ENCODE data around the gene TFDP2.
"Not testable (repeated sequence)": the region's sequence is repeated elsewhere in the genome, so short reads cannot be mapped to it uniquely, and the experiment has no call there.

TFDP2 gene

GRCh38 chr3:142124243-142124642 is 25.1 kb downstream of the TFDP2 start:
- DNase-seq = no peak

GRCh38 chr3:142120707-142121106 is 28.6 kb downstream of the TFDP2 start:
- no peak for DNase-seq

DNA sequence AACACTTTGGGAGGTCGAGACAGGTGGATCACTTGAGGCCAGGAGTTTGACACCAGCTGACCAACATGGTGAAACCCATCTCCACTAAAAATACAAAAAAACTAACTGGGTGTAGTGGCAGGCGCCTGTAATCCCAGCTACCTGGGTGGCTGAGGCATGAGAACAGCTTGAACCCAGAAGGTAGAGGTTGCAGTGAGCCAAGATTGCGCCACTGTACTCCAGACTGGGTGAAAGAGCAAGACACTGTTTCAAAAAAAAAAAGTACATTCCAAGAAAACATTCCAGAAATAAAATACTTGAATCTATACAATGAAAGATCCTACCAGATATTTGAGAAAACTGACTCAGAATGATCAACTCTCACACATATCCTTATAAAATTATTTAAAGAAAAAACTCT is 30.4 kb downstream of the TFDP2 start:
- no peak for DNase-seq

DNA sequence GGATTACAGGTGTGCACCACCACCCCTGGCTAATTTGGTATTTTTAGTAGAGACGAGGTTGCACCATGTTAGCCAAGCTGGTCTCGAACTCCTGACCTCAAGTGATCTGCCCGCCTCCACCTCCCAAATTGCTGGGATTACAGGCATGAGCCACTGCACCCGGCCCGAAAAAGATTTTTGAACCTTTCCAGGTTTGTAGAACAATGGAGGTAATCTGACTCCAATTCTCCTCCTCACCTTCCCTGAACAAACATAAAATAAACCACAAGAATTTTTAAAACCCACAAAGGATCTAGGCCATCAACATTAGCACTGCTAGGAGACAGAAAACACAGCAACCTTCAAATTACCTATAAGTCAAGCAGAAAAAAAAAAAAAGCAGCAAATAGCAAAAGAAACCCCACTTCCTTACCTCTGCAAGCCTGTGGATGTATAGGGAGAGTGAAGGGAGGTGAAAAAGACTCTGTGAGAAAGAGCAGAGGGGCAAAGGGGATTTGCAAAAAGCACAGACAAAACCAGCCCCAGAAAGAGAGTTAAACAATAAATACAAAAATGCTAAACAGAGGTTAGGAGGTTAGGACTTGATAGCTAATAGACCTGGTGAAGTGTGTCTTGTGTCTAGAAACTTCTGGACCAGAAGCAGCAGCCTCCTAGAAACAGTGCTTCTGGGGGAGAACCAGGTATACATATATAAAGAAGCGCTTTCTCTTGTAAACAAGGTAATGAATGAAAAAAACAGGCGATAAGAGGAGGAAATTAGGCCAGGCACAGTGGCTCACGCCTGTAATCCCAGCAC is 32.1 kb downstream of the TFDP2 start:
- no peak for DNase-seq

DNA sequence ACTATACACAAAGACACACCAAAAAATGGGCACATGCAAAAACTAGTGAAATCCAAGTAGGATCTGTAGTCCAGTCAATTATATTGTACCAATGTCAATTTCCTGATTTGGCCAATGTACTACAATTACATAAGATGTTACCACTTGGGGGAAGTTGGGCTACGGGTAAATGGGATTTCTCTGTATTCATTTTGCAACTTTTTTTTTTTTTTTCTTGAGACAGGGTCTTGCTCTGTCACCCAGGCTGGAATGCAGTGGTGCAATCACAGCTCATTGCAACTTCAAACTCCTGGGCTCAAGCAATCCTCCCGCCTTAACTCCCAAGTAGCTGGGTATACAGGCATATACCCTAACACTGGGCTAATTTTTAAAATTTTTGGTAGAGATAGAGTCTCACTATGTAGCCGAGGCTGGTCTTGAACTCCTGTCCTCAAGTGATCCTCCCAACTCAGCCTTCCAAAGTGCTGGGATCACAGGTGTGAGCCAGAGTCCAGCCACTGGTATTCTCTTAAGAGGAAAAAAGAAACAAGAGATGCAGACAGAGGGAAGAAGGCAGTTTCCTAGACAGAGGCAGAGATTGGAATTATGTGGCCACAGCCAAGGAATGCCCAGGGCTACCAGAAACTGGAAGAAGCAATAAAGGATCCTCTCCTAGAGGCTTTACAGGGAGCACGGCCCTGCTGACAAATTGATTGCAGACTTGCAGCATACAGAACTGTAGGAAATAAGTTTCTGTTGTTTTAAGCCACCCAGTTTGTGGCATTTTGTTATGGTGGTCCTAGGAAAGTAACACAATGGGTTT is 33.3 kb downstream of the TFDP2 start:
- no peak for DNase-seq

DNA sequence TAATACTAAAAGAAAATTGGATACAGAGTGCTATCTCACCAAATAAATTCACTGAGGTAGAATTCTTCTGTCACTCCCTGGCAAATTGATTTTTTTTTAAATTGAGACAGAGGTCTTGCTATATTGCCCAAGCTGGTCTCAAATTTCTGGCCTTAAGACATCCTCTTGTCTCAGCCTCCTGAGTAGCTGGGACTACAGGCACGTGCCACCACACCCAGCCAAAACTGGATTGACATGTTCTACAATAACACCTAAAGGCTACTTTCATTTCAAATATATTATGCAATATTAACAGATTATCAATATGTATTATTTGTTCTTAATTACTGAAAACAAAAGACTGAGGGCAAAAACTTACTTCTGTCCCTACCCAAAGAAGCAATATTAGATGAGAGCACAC is 36.7 kb downstream of the TFDP2 start:
- no peak for DNase-seq

DNA sequence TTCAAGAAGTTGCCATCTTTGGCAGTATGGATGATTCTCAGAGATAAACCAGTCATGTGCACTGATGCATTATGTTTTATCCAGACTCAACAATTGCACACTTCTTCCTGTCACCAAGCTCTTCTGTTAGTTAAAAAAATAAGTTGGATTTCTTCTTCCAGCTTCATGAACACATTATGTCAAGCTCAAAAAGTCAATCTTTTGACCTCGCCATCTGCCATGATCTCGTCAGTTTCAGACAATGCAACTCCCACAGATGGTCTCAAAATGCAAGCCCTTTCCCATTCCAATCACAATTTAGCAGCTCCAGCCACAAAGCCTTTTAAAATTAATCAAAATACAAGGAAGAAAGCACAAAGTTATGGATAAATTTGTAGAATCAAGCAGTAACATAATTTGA is 42.8 kb downstream of the TFDP2 start:
- DNase-seq = no peak

DNA sequence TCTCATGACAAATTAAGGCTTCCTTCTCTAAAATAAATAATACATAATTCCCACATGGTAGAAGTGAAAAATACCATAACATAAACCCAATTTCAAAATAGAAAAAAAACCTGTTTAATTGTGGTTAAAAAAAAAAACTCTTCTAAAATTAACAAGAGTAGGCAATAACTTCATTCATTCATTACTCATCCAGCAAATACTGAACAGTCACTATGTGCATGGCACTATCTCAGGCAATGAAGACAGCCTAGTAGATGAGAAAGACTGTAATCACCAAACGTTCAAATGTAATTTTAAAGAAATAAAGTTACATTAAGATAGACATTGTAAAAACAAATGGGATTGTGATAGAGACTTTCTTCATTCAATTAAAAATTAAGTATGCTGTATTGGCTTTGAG is 43.4 kb downstream of the TFDP2 start:
- DNase-seq = no peak

DNA sequence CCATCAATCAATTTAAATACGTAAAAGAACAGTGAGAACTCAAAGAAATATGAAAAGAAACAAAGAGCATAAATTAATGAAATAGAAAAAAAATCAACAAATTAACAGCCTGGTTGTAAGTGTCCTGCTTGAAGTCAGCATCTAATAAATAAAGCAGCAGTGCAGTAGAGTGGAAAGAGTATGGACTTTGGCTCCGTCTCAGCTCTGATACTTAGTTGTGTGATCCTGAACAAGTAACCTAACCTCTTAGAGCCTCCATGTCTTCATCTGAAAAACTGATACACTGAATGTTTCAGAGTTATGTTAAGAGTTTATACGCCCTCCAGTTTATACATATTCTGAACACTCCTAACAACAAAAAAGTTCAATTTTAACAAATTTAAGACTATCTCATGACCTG is 44.6 kb downstream of the TFDP2 start:
- no peak for DNase-seq

DNA sequence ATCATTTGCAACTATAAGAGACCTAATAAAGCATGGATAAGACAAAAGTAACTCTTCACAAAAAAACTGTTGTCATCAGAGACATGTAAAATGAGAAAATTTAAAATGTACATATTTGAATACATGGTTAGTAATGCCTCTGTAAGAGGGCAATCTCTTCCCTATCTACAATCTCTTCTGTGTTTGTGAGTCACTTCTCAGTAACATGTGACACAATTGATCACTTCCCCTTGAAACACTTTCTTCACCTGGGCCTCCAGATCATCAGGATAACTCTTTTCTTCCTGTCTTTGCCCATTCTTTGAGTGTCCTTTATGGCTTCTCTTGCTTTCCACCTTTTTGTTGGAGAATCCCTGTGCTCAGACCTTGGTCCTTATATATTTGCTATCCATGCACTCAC is 50.4 kb downstream of the TFDP2 start:
- no peak for DNase-seq

DNA sequence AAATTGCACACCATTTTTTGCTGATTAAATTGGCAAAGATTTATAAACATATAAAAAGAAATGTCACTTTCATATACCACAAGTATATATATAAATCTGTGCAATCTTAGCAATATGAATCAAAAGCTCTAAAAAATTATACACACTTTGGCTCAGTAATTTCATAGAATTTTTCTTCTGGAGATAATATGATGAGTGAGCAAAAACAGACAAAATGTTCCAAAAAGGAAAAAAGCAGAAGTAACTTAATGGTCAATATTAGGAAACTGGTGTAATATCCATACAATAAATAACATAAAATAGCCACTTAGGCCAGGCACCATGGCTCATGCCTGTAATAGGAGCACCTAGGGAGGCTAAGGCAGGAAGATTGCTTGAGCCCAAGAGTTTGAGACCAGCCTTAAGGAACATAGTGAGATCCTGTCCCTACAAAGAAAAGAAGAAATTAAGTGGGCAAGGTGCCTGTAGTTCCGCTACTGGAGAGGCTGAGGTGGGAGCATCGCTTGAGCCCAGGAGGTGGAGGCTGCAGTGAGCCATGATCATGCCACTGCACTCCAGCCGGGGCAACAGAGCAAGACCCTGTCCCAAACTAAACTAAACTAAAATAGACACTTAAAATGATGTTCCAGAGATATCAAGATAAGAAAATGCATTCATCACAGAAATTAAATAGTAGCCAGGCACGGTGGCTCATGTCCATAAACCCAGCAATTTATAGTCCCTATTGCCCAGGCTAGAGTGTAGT is 52.1 kb downstream of the TFDP2 start:
- no peak for DNase-seq

DNA sequence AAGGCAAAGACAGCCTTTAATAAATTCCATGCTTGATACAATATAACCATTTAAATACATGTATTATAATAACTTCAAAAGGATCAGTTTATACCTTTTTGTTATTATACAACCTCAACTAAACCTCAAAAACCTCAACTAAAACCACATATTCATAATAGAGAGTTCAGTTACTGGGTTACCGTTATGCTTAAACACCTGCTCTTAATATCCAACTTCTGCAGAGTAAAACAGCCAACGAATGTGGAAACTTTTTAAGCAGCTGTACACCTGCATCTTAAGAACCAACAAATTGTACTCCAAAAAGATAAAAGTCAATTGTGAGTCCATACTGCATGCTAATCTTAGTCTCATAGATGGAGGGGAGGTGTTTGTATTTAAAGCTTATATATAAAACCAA is 53.5 kb downstream of the TFDP2 start:
- DNase-seq = no peak

DNA sequence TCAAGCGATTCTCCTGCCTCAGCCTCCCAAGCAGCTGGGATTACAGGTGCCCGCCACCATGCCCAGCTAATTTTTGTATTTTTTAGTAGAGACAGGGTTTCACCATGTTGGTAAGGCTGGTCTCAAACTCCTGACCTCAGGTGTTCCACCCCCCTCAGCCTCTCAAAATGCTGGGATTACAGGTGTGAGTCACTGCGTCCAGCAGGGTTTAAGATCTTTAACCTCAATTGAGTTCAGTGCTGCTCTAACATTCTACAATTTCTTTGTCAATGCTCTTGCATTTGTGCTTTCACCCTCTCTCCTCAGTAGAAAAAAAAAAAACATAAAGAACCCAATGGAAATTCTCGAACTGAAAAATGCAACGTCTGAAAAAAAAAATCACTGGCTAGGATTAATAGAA is 60.4 kb downstream of the TFDP2 start:
- DNase-seq = not testable (repeated sequence)

DNA sequence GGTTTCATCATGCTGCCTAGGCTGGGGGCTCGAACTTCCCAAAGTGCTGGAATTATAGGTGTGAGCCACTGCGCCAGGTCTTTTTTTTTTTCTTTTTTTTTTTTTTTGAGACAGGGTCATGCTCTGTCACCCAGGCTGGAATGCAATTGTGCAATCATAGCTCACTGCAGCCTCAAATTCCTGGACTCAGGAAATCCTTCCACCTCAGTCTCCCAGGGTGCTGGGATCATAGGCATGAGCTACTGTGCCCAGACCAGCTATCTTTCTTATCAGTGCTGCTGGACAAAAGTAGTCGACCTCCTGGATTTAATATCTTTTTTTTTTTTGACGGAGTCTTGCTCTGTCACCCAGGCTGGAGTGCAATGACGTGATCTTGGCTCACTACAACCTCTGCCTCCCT is 60.8 kb downstream of the TFDP2 start:
- no peak for DNase-seq

DNA sequence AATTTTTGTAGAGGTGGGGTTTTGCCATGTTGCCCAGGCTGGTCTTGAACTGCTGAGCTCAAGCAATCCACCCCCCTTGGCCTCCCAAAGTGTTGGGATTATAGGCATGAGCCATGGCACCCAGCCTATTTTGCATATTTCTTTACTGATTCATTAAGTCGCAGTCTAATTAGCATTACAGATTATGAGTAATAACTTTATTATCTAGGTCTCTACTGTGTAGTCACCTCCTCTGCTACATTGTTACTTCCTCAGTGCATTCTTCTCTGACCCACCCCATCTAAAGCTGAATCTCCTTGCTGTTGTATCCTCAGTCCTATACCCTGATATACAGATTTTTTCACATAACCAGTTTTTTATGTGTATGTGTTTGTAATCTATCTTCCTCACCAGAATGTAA is 61.7 kb downstream of the TFDP2 start:
- no peak for DNase-seq

GRCh38 chr3:142086581-142087090 is 62.7 kb downstream of the TFDP2 start:
- no peak for DNase-seq

DNA sequence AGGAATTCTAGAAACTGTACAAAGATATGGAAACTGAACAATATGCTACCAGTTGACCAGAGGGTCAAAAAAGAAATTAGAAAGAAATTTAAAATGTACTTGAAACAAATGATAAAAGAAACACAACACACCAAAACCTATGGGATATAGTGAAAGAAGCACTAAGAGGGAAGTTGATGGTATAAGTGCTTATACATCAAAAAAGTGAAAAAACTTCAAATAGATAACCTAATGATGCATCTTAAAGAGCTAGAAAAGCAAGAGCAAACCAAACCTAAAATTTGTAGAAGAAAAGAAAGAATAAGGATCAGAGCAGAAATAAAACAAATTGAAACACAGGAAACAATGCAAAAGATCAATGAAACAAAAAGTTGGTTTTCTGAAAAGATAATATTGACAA is 68.2 kb downstream of the TFDP2 start:
- no peak for DNase-seq

- no peak for DNase-seq
Measured at GRCh38 chr3:142077859-142078500, 71.4 kb downstream of the TFDP2 start.

DNA sequence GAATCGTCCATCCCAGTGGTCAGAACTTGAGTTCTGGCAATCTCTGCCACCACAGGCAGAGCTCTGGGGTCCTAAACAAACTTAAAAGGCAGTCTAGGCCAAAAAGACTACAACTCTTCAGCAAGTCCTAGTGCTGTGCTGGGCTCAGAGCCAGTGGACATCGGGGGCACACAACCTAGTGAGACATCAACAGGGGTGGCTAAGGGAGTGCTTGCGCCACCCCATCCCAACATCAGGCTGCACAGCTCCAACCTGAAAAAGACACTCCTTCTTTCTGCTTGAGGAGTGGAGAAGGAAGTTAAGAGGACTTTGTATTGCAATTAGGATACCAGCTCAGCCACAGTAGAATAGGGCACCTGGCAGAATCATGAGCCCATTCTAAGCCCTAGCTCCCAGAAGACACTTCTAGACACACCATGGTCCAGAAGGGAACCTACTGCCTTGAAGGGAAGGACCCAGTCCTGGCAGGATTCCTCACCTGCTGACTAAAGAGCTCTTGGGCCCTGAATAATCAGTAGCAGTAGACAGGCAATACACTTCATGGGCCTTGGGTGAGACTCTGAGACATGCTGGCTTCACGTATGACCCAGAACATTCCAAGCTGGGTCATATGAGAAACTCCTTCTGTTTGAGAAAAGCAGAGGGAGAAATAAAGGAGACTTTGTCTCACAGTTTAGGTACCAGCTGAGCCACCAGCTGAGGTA is 72.0 kb downstream of the TFDP2 start:
- DNase-seq = no peak

DNA sequence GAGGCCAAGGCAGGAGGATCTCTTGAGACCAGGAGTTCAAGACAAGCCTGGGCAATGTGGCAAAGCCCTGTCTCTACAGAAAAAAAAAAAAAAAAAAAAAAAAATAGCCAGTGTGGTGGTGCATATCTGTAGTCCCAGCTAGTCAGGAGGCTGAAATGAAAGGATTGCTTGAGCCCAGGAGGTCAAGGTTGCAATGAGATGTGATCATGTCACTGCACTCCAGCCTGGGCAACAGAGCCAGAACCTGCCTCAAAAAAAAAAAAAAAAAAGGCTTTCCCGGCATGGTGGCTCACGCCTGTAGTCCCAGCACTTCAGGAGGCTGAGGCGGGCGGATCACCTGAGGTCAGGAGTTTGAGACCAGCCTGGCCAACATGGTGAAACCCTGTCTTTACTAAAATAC is 73.7 kb downstream of the TFDP2 start:
- not testable (repeated sequence) for DNase-seq

DNA sequence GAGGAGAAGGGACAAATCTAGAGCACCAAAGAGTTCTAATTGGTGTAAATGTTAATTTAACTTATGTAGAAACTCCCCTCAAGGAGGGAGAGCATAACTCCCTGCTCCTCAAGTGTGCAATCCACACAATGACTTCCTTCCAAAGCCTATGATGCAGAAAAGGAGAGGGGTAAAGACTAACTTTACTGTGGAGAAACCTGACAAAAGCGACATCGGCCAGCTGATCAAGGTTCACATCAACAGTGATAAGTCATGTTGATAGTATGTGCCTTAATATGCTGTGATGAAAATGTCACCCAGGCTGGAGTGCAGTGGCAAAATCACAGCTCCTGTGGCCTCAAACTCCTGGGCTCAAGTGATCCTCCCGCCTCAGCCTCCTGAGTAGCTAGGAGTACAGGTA is 76.5 kb downstream of the TFDP2 start:
- no peak for DNase-seq

DNA sequence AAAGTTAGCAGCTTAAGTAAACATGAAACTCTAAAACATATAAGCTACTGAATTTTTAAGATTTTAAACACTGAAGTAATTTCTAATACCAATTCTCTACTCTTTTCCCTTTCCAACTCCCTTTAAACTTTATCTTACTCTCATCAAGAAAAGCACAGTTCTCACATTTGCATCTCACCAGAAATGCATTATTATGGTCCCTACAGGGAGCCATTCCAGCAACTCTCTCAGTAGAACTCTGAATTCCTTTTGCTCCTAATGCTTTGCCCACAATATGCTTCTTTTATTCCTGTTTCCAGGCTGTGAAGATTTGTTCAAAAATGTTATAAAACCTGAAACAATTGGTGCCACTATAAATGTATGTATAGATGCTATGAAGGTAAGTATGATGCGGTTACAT is 83.4 kb downstream of the TFDP2 start:
- no peak for DNase-seq
